Natural killer cell (primary cell): Measurements from ENCODE around the gene RBM28. TPM values are rescaled to one million over a fixed set of nuclear protein-coding genes. Genes with fewer than 3 reads are reported as not detected.

Experiments
- ATAC-seq, 3 donors: fragments of 150-1000 bp in 2 of 3; fragments of 200-7000 bp in 1 of 3; cut with Tn5 transposase; 1 replicate in 1 of 3; 2 replicates in 2 of 3; pipeline ENCODE4 v1.10.0; 2021; ENCODE audit warnings: mild to moderate bottlenecking in 2 of 3, moderate library complexity in 2 of 3
- DNase-seq, 2 donors: peaks; one replicate each; pipeline versions ENCODE4 v3.0.0 to v3.0.0-alpha.2; 2013 to 2021; ENCODE audit warnings: mixed read lengths in 1 of 2
- H3K27ac ChIP-seq: one replicate; pipeline ENCODE4 v1.5.1; 2013; ENCODE audit warnings: mild to moderate bottlenecking, low read length
- H3K27me3 ChIP-seq: one replicate; pipeline ENCODE4 v1.6.1; 2013; ENCODE audit warnings: low read length; ENCODE audit not compliant: control insufficient read depth, insufficient read depth
- H3K36me3 ChIP-seq: one replicate; pipeline ENCODE4 v1.6.1; 2013; ENCODE audit warnings: low read length; ENCODE audit not compliant: control insufficient read depth, insufficient read depth
- H3K4me1 ChIP-seq: one replicate; pipeline ENCODE4 v1.6.1; 2013; ENCODE audit warnings: low read length; ENCODE audit not compliant: control insufficient read depth, insufficient read depth
- H3K4me3 ChIP-seq: one replicate; pipeline ENCODE4 v1.5.1; 2013; ENCODE audit warnings: low read length
- H3K9me3 ChIP-seq: one replicate; pipeline ENCODE4 v1.6.1; 2013; ENCODE audit warnings: low read length; ENCODE audit not compliant: control insufficient read depth, insufficient read depth
- H3K27ac Mint-ChIP-seq, 2 donors: one replicate each; pipeline ENCODE4 v1.8.0; 2022; ENCODE audit warnings: mild to moderate bottlenecking in 2 of 2, mixed read lengths in 2 of 2, moderate library complexity in 1 of 2
- H3K27me3 Mint-ChIP-seq, 2 donors: one replicate each; pipeline ENCODE4 v1.8.0; 2022; ENCODE audit warnings: low read depth in 2 of 2, mixed read lengths in 2 of 2
- H3K36me3 Mint-ChIP-seq: one replicate; pipeline ENCODE4 v1.8.0; 2022; ENCODE audit warnings: mixed read lengths
- H3K4me1 Mint-ChIP-seq, 2 donors: one replicate each; pipeline ENCODE4 v1.8.0; 2022; ENCODE audit warnings: mixed read lengths in 2 of 2
- H3K4me3 Mint-ChIP-seq: one replicate; pipeline ENCODE4 v1.8.0; 2022; ENCODE audit warnings: mild to moderate bottlenecking, moderate library complexity, mixed read lengths
- H3K9me3 Mint-ChIP-seq, 2 donors: one replicate each; pipeline ENCODE4 v1.8.0; 2022; ENCODE audit warnings: mixed read lengths in 2 of 2
- WGBS: methylation state at CpG from one replicate; pipeline ENCODE4 v1.1.7; 2013; ENCODE audit warnings: missing lambda C conversion rate; ENCODE audit not compliant: insufficient coverage; 5-methylcytosine and 5-hydroxymethylcytosine counted together
- intact Hi-C: fragments of 100-400 bp; cut with micrococcal nuclease; formaldehyde crosslinking; loops from one replicate; pipeline ENCODE4 v1.14.2; 2022
- total RNA-seq, 4 donors: library from RNA; stranded (reverse); fragments of 120-200 nt in 1 of 4; gene quantifications; one replicate each; pipeline versions ENCODE4 v1.2.3 to v1.2.4, GENCODE V29; 2013 to 2022
- TF ChIP-seq, protein P1 (sequence below): fragments of 200-600 bp; IDR thresholded peaks from one replicate; pipeline ENCODE4 v1.8.0; 2022; ENCODE audit warnings: antibody characterized with exemption

The RBM28 gene
- total RNA-seq, 3 donors from 2014 or later (not counting 1 experiment from before 2014, with no cell fraction given), result 32.5 to 48.7 (median 48.5) TPM

GRCh38 chr7:128279124-128279713 lies 64.5 kb downstream of the RBM28 start:
- no peaks in the 10 kb centered on the region for H3K27me3 ChIP-seq
- intact Hi-C loops, result no loop called here
- H3K4me1 ChIP-seq, result no peaks in the 10 kb centered on the region
- Mint-ChIP-seq H3K4me1 (peaks cover 0 to 8% of the 10 kb centered on the region in 2 donors), H3K27ac (no peak overlapping the region), H3K36me3 (peaks cover 8% of the 10 kb centered on the region), H3K4me3 (no peak overlapping the region), H3K27me3 (no peaks in the 10 kb centered on the region), H3K9me3 (peaks cover 3 to 7% of the 10 kb centered on the region in 2 donors)
- H3K36me3 ChIP-seq, result no peaks in the 10 kb centered on the region
- peaks cover 17% of the 10 kb centered on the region for H3K9me3 ChIP-seq
- H3K4me3 ChIP-seq, result no peak overlapping the region
- DNase-seq, result no peak
- no peak overlapping the region for H3K27ac ChIP-seq
- TF ChIP-seq, protein P1, sequence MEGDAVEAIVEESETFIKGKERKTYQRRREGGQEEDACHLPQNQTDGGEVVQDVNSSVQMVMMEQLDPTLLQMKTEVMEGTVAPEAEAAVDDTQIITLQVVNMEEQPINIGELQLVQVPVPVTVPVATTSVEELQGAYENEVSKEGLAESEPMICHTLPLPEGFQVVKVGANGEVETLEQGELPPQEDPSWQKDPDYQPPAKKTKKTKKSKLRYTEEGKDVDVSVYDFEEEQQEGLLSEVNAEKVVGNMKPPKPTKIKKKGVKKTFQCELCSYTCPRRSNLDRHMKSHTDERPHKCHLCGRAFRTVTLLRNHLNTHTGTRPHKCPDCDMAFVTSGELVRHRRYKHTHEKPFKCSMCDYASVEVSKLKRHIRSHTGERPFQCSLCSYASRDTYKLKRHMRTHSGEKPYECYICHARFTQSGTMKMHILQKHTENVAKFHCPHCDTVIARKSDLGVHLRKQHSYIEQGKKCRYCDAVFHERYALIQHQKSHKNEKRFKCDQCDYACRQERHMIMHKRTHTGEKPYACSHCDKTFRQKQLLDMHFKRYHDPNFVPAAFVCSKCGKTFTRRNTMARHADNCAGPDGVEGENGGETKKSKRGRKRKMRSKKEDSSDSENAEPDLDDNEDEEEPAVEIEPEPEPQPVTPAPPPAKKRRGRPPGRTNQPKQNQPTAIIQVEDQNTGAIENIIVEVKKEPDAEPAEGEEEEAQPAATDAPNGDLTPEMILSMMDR, result no peak
- ATAC-seq, result peak in 1 of 3 donors; percentile 56
- WGBS, result 97% methylated on average over 4 of the region's 6 CpGs

DNA sequence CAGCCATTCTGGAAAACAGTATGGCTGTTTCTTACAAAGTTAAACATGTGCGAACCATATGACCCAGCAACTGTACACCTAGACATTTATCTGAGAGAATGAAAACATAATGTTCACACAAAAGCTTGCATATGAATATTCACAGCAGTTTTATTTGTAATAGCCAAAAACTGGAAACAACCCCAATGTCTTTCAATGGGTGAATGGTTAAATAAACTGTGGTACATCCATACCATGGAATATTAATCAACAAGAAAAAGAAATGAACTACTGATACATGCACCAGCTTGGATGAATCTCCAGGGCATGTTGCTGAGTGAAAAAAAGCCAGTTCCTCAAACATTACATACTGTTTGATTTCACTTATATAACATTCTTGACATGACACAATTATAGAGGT lies 65.3 kb downstream of the RBM28 start:
- H3K27ac Mint-ChIP-seq, result no peak overlapping the region
- WGBS, result 100% methylated on average over 1 of the region's 1 CpG

DNA sequence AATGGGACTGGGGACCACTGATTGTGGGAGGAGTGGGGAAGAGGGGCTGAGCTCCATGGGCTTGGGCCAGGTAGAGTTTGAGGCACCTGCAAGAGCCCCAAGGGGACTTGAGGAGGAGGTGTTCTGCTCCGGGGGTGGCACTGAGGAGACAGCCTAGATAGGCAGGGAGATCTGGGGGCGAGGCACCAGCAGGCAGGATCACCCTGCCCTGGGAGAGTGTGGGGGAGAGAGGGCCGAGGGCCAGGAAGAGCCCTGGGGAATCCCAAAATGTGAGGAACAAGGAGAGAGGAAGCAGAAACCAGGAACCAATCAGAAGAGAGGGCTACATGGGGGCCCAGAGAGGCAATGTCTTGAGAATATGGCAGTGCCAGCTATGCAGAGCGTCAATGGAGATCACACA lies 68.0 kb downstream of the RBM28 start:
- TF ChIP-seq, protein P1, result no peak
- DNase-seq, result no peak
- H3K4me1 Mint-ChIP-seq, result peaks cover 0 to 8% of the 10 kb centered on the region in 2 donors
- H3K27ac Mint-ChIP-seq, result no peak overlapping the region
- Histone ChIP-seq H3K27ac (no peak overlapping the region), H3K9me3 (peaks cover 6% of the 10 kb centered on the region), H3K36me3 (no peaks in the 10 kb centered on the region), H3K4me3 (no peak overlapping the region), H3K27me3 (peaks cover 8% of the 10 kb centered on the region), H3K4me1 (no peaks in the 10 kb centered on the region)
- ATAC-seq, result no peak
- peaks cover 0 to 7% of the 10 kb centered on the region in 2 donors for H3K9me3 Mint-ChIP-seq
- peaks cover 8% of the 10 kb centered on the region for H3K36me3 Mint-ChIP-seq
- H3K27me3 Mint-ChIP-seq, result peaks cover under 1 to 12% of the 10 kb centered on the region in 2 donors
- WGBS, result 88% methylated on average over 4 of the region's 4 CpGs
- intact Hi-C loops, result no loop called here
- H3K4me3 Mint-ChIP-seq, result no peak overlapping the region

More for the DNA sequence above, 65.3 kb downstream of the RBM28 start:
- Mint-ChIP-seq H3K4me3 (no peak overlapping the region), H3K27me3 (no peaks in the 10 kb centered on the region), H3K4me1 (peaks cover 0 to 8% of the 10 kb centered on the region in 2 donors), H3K9me3 (peaks cover 3 to 7% of the 10 kb centered on the region in 2 donors), H3K36me3 (peaks cover 8% of the 10 kb centered on the region)
- H3K9me3 ChIP-seq, result peaks cover 17% of the 10 kb centered on the region
- H3K27ac ChIP-seq, result no peak overlapping the region
- no peak for DNase-seq
- no peaks in the 10 kb centered on the region for H3K36me3 ChIP-seq
- no peaks in the 10 kb centered on the region for H3K4me1 ChIP-seq
- no peak for ATAC-seq
- no peak overlapping the region for H3K4me3 ChIP-seq
- TF ChIP-seq, protein P1, result no peak
- H3K27me3 ChIP-seq, result no peaks in the 10 kb centered on the region
- intact Hi-C loops, result no loop called here
